Esophagus squamous epithelium (tissue), 5 donors: ENCODE results near the gene IL1RAPL1. TPM values are rescaled to one million over a fixed set of nuclear protein-coding genes. Genes with fewer than 3 reads are reported as not detected.

ENCODE experiments used
- DNase-seq: peaks from one replicate; lab custom pipeline; 2025; lab: John Stamatoyannopoulos, UW
- H3K27ac ChIP-seq, 4 donors: fragments of 200-600 bp; sonication (generic); one replicate each; pipeline ENCODE4 v1.5.1; 2016 to 2019; ENCODE audit warnings: mild to moderate bottlenecking in 1 of 4
- H3K27me3 ChIP-seq, 4 donors: fragments of 200-600 bp; sonication (generic); 1 replicate in 3 of 4; 2 replicates in 1 of 4; pipeline versions ENCODE4 v1.5.1 to v1.6.0; 2017 to 2021; ENCODE audit warnings: antibody characterized with exemption in 1 of 4
- H3K36me3 ChIP-seq, 3 donors: fragments of 200-600 bp; sonication (generic); one replicate each; pipeline ENCODE4 v1.5.1; 2016 to 2019
- H3K4me1 ChIP-seq, 3 donors: fragments of 200-600 bp; sonication (generic); one replicate each; pipeline ENCODE4 v1.5.1; 2017 to 2019
- H3K4me3 ChIP-seq, 4 donors: fragments of 200-600 bp; sonication (generic); 1 replicate in 3 of 4; 2 replicates in 1 of 4; pipeline ENCODE4 v1.5.1; 2016 to 2019; ENCODE audit warnings: mild to moderate bottlenecking in 2 of 4, moderate library complexity in 1 of 4
- H3K9me3 ChIP-seq, 3 donors: fragments of 200-600 bp; sonication (generic); one replicate each; pipeline ENCODE4 v1.5.1; 2016 to 2019
- POLR2A ChIP-seq, 4 donors: fragments of 450-650 bp; IDR thresholded peaks; one replicate each; pipeline ENCODE4 v1.6.1; 2017; ENCODE audit warnings: antibody characterized with exemption in 4 of 4, mild to moderate bottlenecking in 4 of 4, moderate library complexity in 3 of 4
- WGBS, 2 donors: methylation state at CpG; one replicate each; pipeline ENCODE4 v1.1.5; 2018; 5-methylcytosine and 5-hydroxymethylcytosine counted together
- intact Hi-C: fragments of 100-400 bp; cut with DNase I; formaldehyde crosslinking; loops from one replicate; pipeline ENCODE4 v1.15.0; 2022
- total RNA-seq, 4 donors: library from RNA; depleted of rRNA; stranded (reverse); fragments of >200 nt; gene quantifications; one replicate each; pipeline ENCODE4 v1.1.0, GENCODE V29; 2016
- TF ChIP-seq, protein P1 (sequence below), 6 experiments: fragments of 450-650 bp in 4 of 6; fragments of 200-600 bp in 2 of 6; sonication (generic) in 2 of 6; IDR thresholded peaks; one replicate each; pipeline ENCODE4 v1.5.1; 2016 to 2019; ENCODE audit warnings: antibody characterized with exemption in 6 of 6, mild to moderate bottlenecking in 4 of 6, moderate library complexity in 4 of 6
- donor health status: DM: yes; HTN: yes; CAD: no.

Gene IL1RAPL1
- total RNA-seq, 4 donors from 2014 or later, result 0.09 to 0.19 (median 0.13) TPM; not detected in 1

DNA sequence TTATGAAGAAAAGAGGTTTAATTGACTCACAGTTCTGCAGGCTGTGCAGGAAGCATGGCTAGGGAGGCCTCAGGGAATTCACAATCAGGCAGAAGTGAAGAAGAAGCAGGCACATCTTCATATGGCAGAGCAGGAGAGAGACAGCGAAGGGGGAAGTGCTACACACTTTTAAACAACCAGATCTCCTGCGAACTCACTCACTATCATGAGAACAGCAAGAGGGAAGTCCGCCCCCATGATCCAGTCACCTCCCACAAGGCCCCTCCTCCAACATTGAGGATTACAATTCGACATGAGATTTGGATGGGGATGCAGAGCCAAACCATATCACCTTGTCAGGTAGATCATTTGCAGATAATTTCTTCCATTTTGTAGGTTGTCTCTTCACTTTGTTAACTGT is 1072.7 kb downstream of the IL1RAPL1 start:
- WGBS, 2 donors, result 70% methylated on average over 2 to 4 of the region's 4 CpGs
- H3K9me3 ChIP-seq, result no peaks in the 10 kb centered on the region
- peaks cover 0 to 17% (median 3%) of the 10 kb centered on the region in 3 donors for H3K4me1 ChIP-seq
- no peak for DNase-seq
- TF ChIP-seq, protein P1, sequence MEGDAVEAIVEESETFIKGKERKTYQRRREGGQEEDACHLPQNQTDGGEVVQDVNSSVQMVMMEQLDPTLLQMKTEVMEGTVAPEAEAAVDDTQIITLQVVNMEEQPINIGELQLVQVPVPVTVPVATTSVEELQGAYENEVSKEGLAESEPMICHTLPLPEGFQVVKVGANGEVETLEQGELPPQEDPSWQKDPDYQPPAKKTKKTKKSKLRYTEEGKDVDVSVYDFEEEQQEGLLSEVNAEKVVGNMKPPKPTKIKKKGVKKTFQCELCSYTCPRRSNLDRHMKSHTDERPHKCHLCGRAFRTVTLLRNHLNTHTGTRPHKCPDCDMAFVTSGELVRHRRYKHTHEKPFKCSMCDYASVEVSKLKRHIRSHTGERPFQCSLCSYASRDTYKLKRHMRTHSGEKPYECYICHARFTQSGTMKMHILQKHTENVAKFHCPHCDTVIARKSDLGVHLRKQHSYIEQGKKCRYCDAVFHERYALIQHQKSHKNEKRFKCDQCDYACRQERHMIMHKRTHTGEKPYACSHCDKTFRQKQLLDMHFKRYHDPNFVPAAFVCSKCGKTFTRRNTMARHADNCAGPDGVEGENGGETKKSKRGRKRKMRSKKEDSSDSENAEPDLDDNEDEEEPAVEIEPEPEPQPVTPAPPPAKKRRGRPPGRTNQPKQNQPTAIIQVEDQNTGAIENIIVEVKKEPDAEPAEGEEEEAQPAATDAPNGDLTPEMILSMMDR (IDR thresholded peaks at IDR 0.05), result no peak
- no peak for TF ChIP-seq POLR2A (IDR thresholded peaks at IDR 0.05)
- H3K36me3 ChIP-seq, result no peaks in the 10 kb centered on the region
- no peak overlapping the region for H3K4me3 ChIP-seq
- intact Hi-C loops, result no loop called here
- no peaks in the 10 kb centered on the region for H3K27me3 ChIP-seq
- no peak overlapping the region for H3K27ac ChIP-seq

DNA sequence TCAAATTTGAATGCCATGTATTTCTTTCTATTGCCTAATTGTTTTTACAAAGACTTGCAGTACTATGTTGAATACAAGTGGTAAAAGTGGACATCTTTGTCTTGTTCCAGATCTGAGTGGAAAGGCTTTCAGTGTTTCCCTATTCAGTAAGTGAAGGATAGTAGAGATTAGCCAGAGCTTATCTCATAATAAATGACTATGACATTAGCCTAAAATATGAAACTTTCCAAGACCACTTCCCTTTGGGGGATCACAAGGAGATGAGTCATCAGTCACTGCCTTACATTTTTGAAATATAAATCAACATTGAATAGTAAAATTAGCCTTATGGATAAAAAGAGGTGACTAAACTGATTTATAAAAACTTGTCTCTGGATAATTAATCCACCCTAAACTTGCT is 1074.0 kb downstream of the IL1RAPL1 start:
- intact Hi-C loops, result no loop called here
- peak overlapping the region in 1 of 4 donors; percentile 52 for H3K27ac ChIP-seq
- TF ChIP-seq, protein P1 (IDR thresholded peaks at IDR 0.05), result no peak
- TF ChIP-seq POLR2A (IDR thresholded peaks at IDR 0.05), result no peak
- no peak overlapping the region for H3K4me3 ChIP-seq
- no peaks in the 10 kb centered on the region for H3K36me3 ChIP-seq
- DNase-seq, result no peak
- no peaks in the 10 kb centered on the region for H3K9me3 ChIP-seq
- H3K4me1 ChIP-seq, result peaks cover 0 to 17% (median 3%) of the 10 kb centered on the region in 3 donors
- no peaks in the 10 kb centered on the region for H3K27me3 ChIP-seq

DNA sequence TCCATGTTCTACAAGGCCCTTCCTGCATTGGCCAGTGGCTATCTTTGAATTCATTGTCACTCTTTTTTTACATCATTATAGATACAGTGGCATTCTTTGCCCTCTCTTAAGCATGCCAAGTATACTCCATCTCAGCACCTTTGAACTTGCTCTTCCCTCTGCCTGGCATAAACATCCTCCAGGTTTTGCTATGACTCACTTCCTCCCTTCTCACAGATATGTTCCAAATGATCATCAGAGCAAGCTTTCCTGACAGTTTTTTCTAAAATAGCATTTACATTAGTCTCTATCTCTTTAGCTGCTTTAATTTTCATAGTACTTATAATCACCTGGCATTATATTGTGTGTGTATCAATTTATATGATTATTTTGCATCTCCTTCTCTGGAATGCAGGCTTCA is 1074.9 kb downstream of the IL1RAPL1 start:
- Histone ChIP-seq H3K36me3 (no peaks in the 10 kb centered on the region), H3K27ac (peak overlapping the region in 3 of 4 donors; percentile 3 to 52 (median 40)), H3K4me3 (no peak overlapping the region), H3K9me3 (no peaks in the 10 kb centered on the region), H3K27me3 (no peaks in the 10 kb centered on the region), H3K4me1 (peaks cover 0 to 17% (median 3%) of the 10 kb centered on the region in 3 donors)
- intact Hi-C loops, result no loop called here
- DNase-seq, result no peak
- no peak for TF ChIP-seq POLR2A (IDR thresholded peaks at IDR 0.05)
- TF ChIP-seq, protein P1 (IDR thresholded peaks at IDR 0.05), result no peak

DNA sequence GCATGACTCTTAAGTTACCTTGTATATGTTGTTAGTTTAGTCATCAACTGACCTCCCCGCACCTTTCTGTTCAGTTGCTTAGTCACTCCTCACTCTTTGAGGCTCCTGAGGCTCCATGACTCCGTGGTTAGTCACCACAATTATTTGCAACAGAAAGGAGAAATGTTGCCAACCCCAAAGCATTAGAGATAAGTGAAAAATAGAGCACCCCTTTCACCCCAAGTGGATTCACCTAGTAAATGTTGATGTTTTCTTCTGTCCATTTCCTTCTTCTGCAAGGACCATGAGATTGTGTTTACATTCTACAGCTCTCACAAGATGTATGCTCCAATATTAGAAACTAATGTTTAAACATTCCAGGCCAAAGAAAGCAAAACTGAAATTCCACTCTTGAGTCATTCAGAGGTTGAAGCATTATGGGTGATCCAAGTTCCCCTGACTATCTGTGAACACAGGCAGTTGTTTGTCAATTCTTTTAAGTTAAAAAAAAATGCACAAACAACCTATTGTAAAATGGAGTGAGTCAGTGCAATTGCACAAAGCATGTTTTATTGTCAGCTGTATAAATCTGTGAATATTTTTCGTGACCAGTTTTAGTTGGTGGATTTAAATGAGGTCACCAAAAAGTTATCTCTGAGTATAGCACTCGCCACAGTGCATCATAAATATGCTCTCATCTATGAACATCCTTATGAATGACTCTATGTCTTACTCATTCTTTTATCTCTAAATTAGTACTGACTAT is 1075.7 kb downstream of the IL1RAPL1 start:
- 18 to 23% methylated on average over 4 of the region's 4 CpGs for WGBS, 2 donors
- peak overlapping the region in 1 of 4 donors; percentile 9 for H3K4me3 ChIP-seq
- DNase-seq, result no peak
- H3K36me3 ChIP-seq, result no peaks in the 10 kb centered on the region
- H3K27me3 ChIP-seq, result no peaks in the 10 kb centered on the region
- H3K27ac ChIP-seq, result peak overlapping the region in 3 of 4 donors; percentile 5 to 52 (median 40)
- no peak for TF ChIP-seq POLR2A (IDR thresholded peaks at IDR 0.05)
- TF ChIP-seq, protein P1 (IDR thresholded peaks at IDR 0.05), result no peak
- intact Hi-C loops, result no loop called here
- H3K9me3 ChIP-seq, result no peaks in the 10 kb centered on the region
- H3K4me1 ChIP-seq, result peaks cover 0 to 17% (median 3%) of the 10 kb centered on the region in 3 donors

DNA sequence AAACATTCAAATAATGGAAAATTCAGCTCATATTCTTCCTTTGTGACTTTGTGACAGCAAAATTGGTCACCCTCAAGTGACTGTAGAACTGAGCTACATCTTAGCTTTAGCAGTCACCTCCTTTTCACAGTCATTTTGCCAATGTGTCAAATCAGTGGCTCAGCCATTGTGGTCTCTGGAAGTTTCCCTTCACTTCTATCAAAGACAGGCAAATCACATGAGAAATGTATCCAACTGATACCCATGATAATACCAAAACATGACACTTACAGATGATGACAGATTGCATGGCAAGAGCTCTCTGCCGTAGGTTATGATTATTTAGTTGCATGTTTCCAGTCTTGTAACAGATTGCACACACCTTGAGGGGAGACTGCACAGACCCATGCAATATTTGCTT is 1078.3 kb downstream of the IL1RAPL1 start:
- H3K27ac ChIP-seq, result no peak overlapping the region
- peaks cover 0 to 17% (median 3%) of the 10 kb centered on the region in 3 donors for H3K4me1 ChIP-seq
- no peaks in the 10 kb centered on the region for H3K27me3 ChIP-seq
- no peak overlapping the region for H3K4me3 ChIP-seq
- DNase-seq, result no peak
- TF ChIP-seq, protein P1 (IDR thresholded peaks at IDR 0.05), result no peak
- TF ChIP-seq POLR2A (IDR thresholded peaks at IDR 0.05), result no peak
- no peaks in the 10 kb centered on the region for H3K9me3 ChIP-seq
- intact Hi-C loops, result no loop called here
- WGBS, 2 donors, result 50 to 87% methylated on average over 1 of the region's 1 CpG
- H3K36me3 ChIP-seq, result no peaks in the 10 kb centered on the region
